Suprapubic skin (tissue), 4 donors: ENCODE results near the gene TRPV2. TPM values are rescaled to one million over a fixed set of nuclear protein-coding genes. Genes with fewer than 3 reads are reported as not detected.

Experiments
- DNase-seq, 2 donors: peaks; one replicate each; pipeline ENCODE4 v3.0.0-alpha.2; 2019; ENCODE audit warnings: low spot score in 2 of 2
- H3K27ac ChIP-seq: fragments of 200-600 bp; sonication (generic); one replicate; pipeline ENCODE4 v1.5.1; 2019
- H3K27me3 ChIP-seq: fragments of 200-600 bp; sonication (generic); one replicate; pipeline ENCODE4 v1.5.1; 2019
- H3K36me3 ChIP-seq: fragments of 200-600 bp; sonication (generic); one replicate; pipeline ENCODE4 v1.5.1; 2019
- H3K4me1 ChIP-seq: fragments of 200-600 bp; sonication (generic); one replicate; pipeline ENCODE4 v1.5.1; 2019
- H3K4me3 ChIP-seq: fragments of 200-600 bp; sonication (generic); one replicate; pipeline ENCODE4 v1.5.1; 2019; ENCODE audit warnings: mild to moderate bottlenecking
- H3K9me3 ChIP-seq: fragments of 200-600 bp; sonication (generic); one replicate; pipeline ENCODE4 v1.5.1; 2019
- CTCF ChIP-seq, 2 donors: fragments of 200-600 bp in 1 of 2; fragments of 450-650 bp in 1 of 2; sonication (generic) in 1 of 2; IDR thresholded peaks; one replicate each; pipeline ENCODE4 v1.5.1; 2016 to 2019; ENCODE audit warnings: antibody characterized with exemption in 2 of 2, mild to moderate bottlenecking in 1 of 2, moderate library complexity in 1 of 2
- EP300 ChIP-seq: sonication (generic); formaldehyde crosslinking; IDR thresholded peaks from one replicate; pipeline ENCODE4 v1.6.1; 2017; ENCODE audit warnings: antibody characterized with exemption
- POLR2A ChIP-seq, 2 donors: fragments of 450-650 bp; IDR thresholded peaks; one replicate each; pipeline ENCODE4 v1.6.1; 2017; ENCODE audit warnings: antibody characterized with exemption in 2 of 2, mild to moderate bottlenecking in 2 of 2, moderate library complexity in 2 of 2
- POLR2AphosphoS5 ChIP-seq, 3 donors: sonication (generic); formaldehyde crosslinking; IDR thresholded peaks; one replicate each; pipeline ENCODE4 v1.6.1; 2017; ENCODE audit warnings: antibody characterized with exemption in 3 of 3
- WGBS: methylation state at CpG from one replicate; pipeline ENCODE4 v1.1.5; 2018; 5-methylcytosine and 5-hydroxymethylcytosine counted together
- total RNA-seq, 4 donors: library from RNA; depleted of rRNA; stranded (reverse); fragments of >200 nt; gene quantifications; one replicate each; pipeline ENCODE4 v1.1.0, GENCODE V29; 2016

Gene TRPV2
- total RNA-seq, 4 donors from 2014 or later = 3.0 to 13.9 (median 7.9) TPM

DNA sequence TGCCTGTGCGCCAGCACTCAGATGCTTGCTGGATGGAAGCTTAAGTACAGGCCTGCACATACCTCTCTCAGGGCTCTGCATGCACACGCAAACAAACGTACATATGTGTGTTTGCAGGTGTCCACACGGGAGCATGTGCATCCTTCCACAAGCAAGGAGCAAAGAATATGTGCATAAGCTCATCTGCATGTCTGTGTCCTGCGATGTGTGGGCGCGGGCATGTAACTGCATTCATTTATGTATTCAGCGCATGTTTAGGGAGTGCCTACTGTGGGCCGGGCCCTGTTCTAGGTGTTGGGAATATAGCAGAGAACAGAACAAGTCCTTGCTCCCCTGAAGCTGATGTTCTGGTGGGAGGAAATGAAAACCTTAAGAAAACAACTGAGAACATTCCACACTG lies 13.7 kb downstream of the TRPV2 start:
- H3K27ac ChIP-seq = no peak overlapping the region
- TF ChIP-seq EP300 (no peak), POLR2A (IDR thresholded peaks at IDR 0.05) (no peak), POLR2AphosphoS5 (IDR thresholded peaks at IDR 0.05) (no peak), CTCF (IDR thresholded peaks at IDR 0.05) (no peak)
- no peak overlapping the region for H3K4me3 ChIP-seq
- DNase-seq = no peak
- H3K4me1 ChIP-seq = peaks cover 11% of the 10 kb centered on the region
- H3K27me3 ChIP-seq = no peaks in the 10 kb centered on the region
- H3K9me3 ChIP-seq = no peaks in the 10 kb centered on the region
- peaks cover 8% of the 10 kb centered on the region for H3K36me3 ChIP-seq
- 86% methylated on average over 8 of the region's 9 CpGs for WGBS

- Histone ChIP-seq H3K36me3 (peaks cover 5% of the 10 kb centered on the region), H3K4me3 (no peak overlapping the region), H3K4me1 (peaks cover 11% of the 10 kb centered on the region), H3K27me3 (no peaks in the 10 kb centered on the region), H3K27ac (no peak overlapping the region), H3K9me3 (no peaks in the 10 kb centered on the region)
- DNase-seq = no peak
- TF ChIP-seq EP300 = no peak
- no peak for TF ChIP-seq POLR2A (IDR thresholded peaks at IDR 0.05)
- no peak for TF ChIP-seq POLR2AphosphoS5 (IDR thresholded peaks at IDR 0.05)
- TF ChIP-seq CTCF (IDR thresholded peaks at IDR 0.05) = no peak
- 74% methylated on average over 6 of the region's 6 CpGs for WGBS
Measured at GRCh38 chr17:16430650-16431049, 15.3 kb downstream of the TRPV2 start.

- TF ChIP-seq CTCF (IDR thresholded peaks at IDR 0.05) = no peak
- TF ChIP-seq POLR2AphosphoS5 (IDR thresholded peaks at IDR 0.05) = no peak
- no peak for TF ChIP-seq POLR2A (IDR thresholded peaks at IDR 0.05)
- TF ChIP-seq EP300 = no peak
- no peak overlapping the region for H3K27ac ChIP-seq
- H3K27me3 ChIP-seq = no peaks in the 10 kb centered on the region
- no peak for DNase-seq
- WGBS = 99% methylated on average over 6 of the region's 15 CpGs
- H3K4me3 ChIP-seq = no peak overlapping the region
- peaks cover 11% of the 10 kb centered on the region for H3K4me1 ChIP-seq
- no peaks in the 10 kb centered on the region for H3K36me3 ChIP-seq
- no peaks in the 10 kb centered on the region for H3K9me3 ChIP-seq
Measured at GRCh38 chr17:16432017-16432416, 16.6 kb downstream of the TRPV2 start.

DNA sequence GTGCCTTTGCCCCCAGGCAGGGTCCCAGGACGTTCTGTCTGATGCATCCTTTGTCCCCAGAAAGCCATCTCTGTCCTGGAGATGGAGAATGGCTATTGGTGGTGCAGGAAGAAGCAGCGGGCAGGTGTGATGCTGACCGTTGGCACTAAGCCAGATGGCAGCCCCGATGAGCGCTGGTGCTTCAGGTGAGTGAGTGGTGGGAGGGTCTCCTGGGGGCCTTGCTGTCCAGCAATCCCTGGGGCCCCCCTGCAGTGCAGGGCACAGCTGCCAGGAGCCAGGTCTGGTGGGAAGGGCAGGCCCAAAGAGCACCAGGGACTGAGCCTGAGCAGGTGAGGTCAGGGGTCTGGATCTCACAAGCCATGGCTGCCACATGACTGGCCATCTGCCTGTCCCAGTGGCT lies 18.1 kb downstream of the TRPV2 start:
- Histone ChIP-seq H3K4me3 (no peak overlapping the region), H3K27me3 (no peaks in the 10 kb centered on the region), H3K36me3 (no peaks in the 10 kb centered on the region), H3K9me3 (no peaks in the 10 kb centered on the region), H3K27ac (no peak overlapping the region), H3K4me1 (peaks cover 12% of the 10 kb centered on the region)
- no peak for TF ChIP-seq POLR2A (IDR thresholded peaks at IDR 0.05)
- TF ChIP-seq CTCF (IDR thresholded peaks at IDR 0.05) = no peak
- TF ChIP-seq POLR2AphosphoS5 (IDR thresholded peaks at IDR 0.05) = no peak
- DNase-seq = no peak
- 100% methylated on average over 1 of the region's 5 CpGs for WGBS

- DNase-seq = no peak
- TF ChIP-seq EP300 = no peak
- TF ChIP-seq POLR2AphosphoS5 (IDR thresholded peaks at IDR 0.05) = no peak
- no peak for TF ChIP-seq POLR2A (IDR thresholded peaks at IDR 0.05)
- no peak for TF ChIP-seq CTCF (IDR thresholded peaks at IDR 0.05)
- Histone ChIP-seq H3K9me3 (no peaks in the 10 kb centered on the region), H3K27ac (no peak overlapping the region), H3K27me3 (no peaks in the 10 kb centered on the region), H3K4me1 (peaks cover 6% of the 10 kb centered on the region), H3K36me3 (no peaks in the 10 kb centered on the region), H3K4me3 (no peak overlapping the region)
- WGBS = 44% methylated on average over 4 of the region's 8 CpGs
Measured at GRCh38 chr17:16434662-16435061, 19.3 kb downstream of the TRPV2 start.
